HG02852 (cell line): Measurements from ENCODE around the gene OCSTAMP.

Source experiments
- ATAC-seq: cut with Tn5 transposase; IDR thresholded peaks from one replicate; pipeline ENCODE4 v1.9.1; 2021; ENCODE audit warnings: mild to moderate bottlenecking, moderate library complexity; ENCODE audit not compliant: unreplicated experiment

Gene OCSTAMP

DNA sequence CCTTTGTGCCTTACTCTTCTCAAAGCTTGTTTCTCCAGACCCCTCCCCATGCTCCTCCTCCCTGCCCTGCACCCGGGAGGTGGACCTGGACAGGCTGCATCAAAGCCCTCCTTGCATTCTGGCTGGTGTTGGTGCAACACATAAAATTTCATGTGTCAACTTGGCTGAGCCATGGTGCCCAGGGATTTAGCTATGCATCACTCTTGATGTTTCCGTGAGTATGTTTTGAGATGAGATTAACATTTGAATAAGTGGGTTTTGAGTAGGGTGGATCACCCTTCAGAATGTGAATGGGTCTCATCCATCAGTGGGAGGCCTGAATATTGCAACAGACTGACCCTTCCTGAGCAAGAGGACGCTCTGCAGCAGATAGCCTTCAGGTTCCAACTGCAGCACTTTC is 4.4 kb upstream of the OCSTAMP start:
- no peak for ATAC-seq

DNA sequence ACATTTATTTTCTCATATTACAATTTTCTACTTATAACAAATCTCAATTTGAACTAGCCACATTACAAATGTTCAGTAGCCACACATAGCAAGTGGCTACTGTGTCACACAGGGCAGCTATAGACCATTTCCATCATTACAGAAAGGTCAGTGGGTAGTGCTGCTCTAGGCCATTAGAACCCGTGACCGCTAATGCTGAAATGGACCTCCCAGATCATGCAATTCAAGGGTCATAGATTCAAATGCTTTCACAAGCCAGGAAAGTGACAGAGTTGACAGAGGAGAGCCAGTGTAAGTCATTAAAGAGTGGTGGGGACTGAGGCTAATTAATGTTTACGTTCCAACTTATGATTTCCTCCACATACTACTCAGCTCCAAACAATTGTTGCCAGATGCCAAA is 3.5 kb upstream of the OCSTAMP start:
- ATAC-seq = no peak

- peak; percentile 72 for ATAC-seq
These were observed 2.3 kb upstream of the OCSTAMP start for GRCh38 chr20:46552460-46553420.

GRCh38 chr20:46551522-46552381 is 1.3 kb upstream of the OCSTAMP start:
- ATAC-seq = no peak

GRCh38 chr20:46549188-46549972 is 1.1 kb downstream of the OCSTAMP start:
- ATAC-seq = no peak

GRCh38 chr20:46548688-46549087 is 1.8 kb downstream of the OCSTAMP start:
- ATAC-seq = no peak

- no peak for ATAC-seq
These were observed 2.5 kb downstream of the OCSTAMP start for GRCh38 chr20:46547995-46548394.

- no peak for ATAC-seq
These were observed 3.5 kb downstream of the OCSTAMP start for GRCh38 chr20:46546936-46547335.

DNA sequence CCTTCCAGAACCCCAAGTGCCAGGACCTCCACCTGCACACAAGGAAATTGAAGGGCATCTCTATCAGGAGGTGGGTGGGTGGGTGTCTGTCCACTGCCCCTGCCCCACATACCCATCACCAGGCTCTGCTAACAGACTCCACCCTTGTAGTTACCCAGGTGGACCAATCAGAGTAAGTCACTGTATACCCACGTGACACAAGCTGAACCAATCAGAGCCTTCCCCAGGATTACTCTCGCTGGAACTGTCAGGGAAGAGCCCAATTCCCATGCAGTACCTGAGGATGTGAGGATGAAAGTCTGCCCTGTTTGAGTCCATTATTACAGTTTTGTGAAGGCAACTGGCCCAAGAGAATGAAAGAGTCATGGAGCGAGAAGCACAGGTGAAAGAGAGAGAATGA is 4.2 kb downstream of the OCSTAMP start:
- ATAC-seq = no peak

GRCh38 chr20:46545827-46546138 is 4.7 kb downstream of the OCSTAMP start:
- no peak for ATAC-seq

GRCh38 chr20:46545077-46545826 is 5.2 kb downstream of the OCSTAMP start:
- ATAC-seq = no peak

DNA sequence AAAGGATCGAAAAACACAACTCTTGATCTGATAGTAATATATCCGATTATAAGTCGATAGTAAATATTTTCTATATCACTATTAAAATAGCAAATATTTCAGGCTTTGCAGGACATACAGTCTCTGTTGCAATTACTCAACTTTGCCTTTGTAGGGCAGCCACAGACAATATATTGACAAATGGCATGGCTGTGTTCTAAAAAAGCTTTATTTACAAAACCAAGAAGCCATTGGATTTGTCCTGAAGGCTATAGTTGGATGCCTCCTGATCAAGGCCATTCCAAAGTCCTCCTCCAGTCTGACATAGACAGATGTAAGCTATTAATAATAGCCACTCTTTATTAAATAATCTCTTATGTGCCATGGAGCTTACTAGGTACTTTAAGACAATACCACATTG is 5.9 kb downstream of the OCSTAMP start:
- ATAC-seq = no peak

GRCh38 chr20:46543959-46544358 is 6.5 kb downstream of the OCSTAMP start:
- ATAC-seq = no peak

DNA sequence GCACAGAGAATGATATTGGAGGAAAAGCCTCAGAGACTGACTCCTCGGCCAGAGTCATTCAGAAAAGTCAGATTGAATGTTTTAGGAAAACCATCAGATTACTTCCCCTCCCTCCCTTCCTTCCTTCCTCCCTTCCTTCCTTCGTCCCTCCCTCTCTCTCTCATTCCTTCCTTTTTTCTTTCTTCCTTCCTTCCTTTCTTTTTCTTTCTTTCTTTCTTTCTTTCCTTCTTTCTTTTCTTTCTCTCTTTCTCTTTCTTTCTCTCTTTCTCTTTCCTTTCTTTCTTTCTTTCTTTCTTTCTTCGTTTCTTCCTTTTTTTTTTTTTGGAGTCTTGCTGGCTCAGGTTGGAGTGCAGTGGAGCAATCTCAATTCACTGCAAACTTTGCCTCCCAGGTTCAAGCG is 7.4 kb downstream of the OCSTAMP start:
- no peak for ATAC-seq

- ATAC-seq = no peak
These were observed 9.1 kb downstream of the OCSTAMP start for GRCh38 chr20:46541229-46541935.

DNA sequence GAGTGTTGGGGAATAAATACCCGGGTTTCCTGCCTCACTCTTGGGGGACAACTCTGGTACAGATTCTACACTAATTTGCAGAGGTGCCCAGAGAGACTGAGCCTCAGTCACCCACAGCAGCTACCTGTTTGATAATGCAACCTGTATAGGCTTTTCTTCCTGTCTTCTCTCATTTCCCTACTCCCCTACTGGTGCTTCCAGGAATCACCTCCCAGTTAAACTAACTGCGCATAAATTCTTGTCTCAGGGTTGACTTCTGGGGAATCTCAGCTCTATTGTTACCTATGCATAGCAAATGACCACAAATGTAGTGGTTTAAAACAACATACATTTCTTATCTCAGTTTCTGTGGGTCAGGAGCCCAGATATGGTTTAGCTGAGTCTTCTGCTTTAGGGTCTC is 11.3 kb downstream of the OCSTAMP start:
- no peak for ATAC-seq

GRCh38 chr20:46530640-46531039 is 19.8 kb downstream of the OCSTAMP start:
- no peak for ATAC-seq

DNA sequence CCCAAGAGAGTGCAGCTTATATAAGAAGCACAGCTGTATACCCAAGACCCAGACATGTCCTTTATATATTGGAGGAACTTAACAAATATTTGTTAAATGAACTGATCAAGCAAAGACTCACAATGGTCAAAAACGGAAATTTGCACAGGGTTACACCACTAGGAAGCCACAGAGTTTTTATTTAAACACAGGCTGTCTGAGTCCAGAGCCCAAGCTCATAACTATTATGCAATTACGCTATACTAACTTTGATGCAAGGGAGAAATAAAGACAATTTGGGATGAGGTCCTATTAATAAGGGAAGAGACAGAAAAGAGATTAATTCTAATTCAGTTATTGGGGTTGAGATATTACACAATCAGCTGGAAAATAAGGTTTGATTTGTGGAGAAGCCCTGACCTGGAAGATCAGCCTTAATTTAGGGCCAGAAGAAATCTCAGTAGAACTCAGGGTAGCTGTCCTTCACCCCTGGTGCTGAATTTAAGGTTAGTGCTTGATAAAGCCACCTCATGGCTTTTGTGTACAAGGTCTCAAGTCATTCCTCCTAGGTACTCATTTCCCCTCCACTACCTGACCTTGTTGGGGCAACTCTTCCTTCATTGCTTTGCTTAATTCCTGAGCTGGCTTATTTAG is 26.6 kb downstream of the OCSTAMP start:
- no peak for ATAC-seq

- no peak for ATAC-seq
These were observed 27.3 kb downstream of the OCSTAMP start for GRCh38 chr20:46523108-46523507.
